HepG2 (cell line): ENCODE measurements around the gene LRIG1. TPM values are rescaled to one million over a fixed set of nuclear protein-coding genes. Genes with fewer than 3 reads are reported as not detected.

Experiments
- ATF3 ChIP-seq: sonication (generic); formaldehyde crosslinking; IDR thresholded peaks from 2 replicates; pipeline ENCODE4 v1.4.0; 2020; ENCODE audit warnings: missing genetic modification reagents
- GFI1 ChIP-seq: sonication (generic); formaldehyde crosslinking; IDR thresholded peaks from 2 replicates; pipeline ENCODE4 v1.5.0; 2020; ENCODE audit warnings: missing genetic modification reagents, mild to moderate bottlenecking, borderline replicate concordance
- HCFC1 ChIP-seq: fragments of 150-350 bp; IDR thresholded peaks from 2 replicates; pipeline ENCODE4 v1.6.1; 2014; ENCODE audit warnings: low read depth, low read length
- JUNB ChIP-seq: sonication (generic); formaldehyde crosslinking; IDR thresholded peaks from 2 replicates; pipeline ENCODE4 v1.8.0; 2022; ENCODE audit warnings: missing genetic modification reagents, mild to moderate bottlenecking, borderline replicate concordance
- KLF9 ChIP-seq: IDR thresholded peaks from 2 replicates; pipeline ENCODE4 v1.6.1; 2016; ENCODE audit warnings: low read depth
- LCORL ChIP-seq, 2 experiments: fragments of 450-650 bp in 1 of 2; sonication (generic) in 1 of 2; formaldehyde crosslinking in 1 of 2; IDR thresholded peaks; 2 replicates each; pipeline versions ENCODE4 v1.5.0 to v1.6.1; 2017 to 2020; ENCODE audit warnings: antibody characterized with exemption in 1 of 2, missing genetic modification reagents in 1 of 2
- POLR2A ChIP-seq, 2 experiments: IDR thresholded peaks; 2 replicates each; pipeline ENCODE4 v1.6.1; 2011; ENCODE audit warnings: low read depth in 2 of 2, low read length in 2 of 2, mild to moderate bottlenecking in 1 of 2, moderate library complexity in 1 of 2; ENCODE audit not compliant: insufficient read depth in 1 of 2
- SOX6 ChIP-seq, 2 experiments: fragments of 450-650 bp in 1 of 2; sonication (generic) in 1 of 2; formaldehyde crosslinking in 1 of 2; IDR thresholded peaks; 2 replicates each; pipeline versions ENCODE4 v1.4.0 to v1.6.1; 2017 to 2020; ENCODE audit warnings: antibody characterized with exemption in 1 of 2, mild to moderate bottlenecking in 1 of 2, missing genetic modification reagents in 1 of 2
- TBP ChIP-seq: sonication (generic); formaldehyde crosslinking; IDR thresholded peaks from 2 replicates; pipeline ENCODE4 v1.5.0; 2020; ENCODE audit warnings: missing genetic modification reagents
- ZNF577 ChIP-seq: sonication (generic); formaldehyde crosslinking; IDR thresholded peaks from 2 replicates; pipeline ENCODE4 v1.4.0; 2020; ENCODE audit warnings: mild to moderate bottlenecking, low read depth, missing genetic modification reagents, borderline replicate concordance
- ZNF609 ChIP-seq: sonication (generic); formaldehyde crosslinking; IDR thresholded peaks from 2 replicates; pipeline ENCODE4 v1.4.0; 2020; ENCODE audit warnings: mild to moderate bottlenecking, missing genetic modification reagents, borderline replicate concordance
- ZNF652 ChIP-seq: IDR thresholded peaks from 2 replicates; pipeline ENCODE4 v1.6.1; 2016; ENCODE audit warnings: low read depth, borderline replicate concordance
- ZUFSP ChIP-seq: sonication (generic); formaldehyde crosslinking; IDR thresholded peaks from 2 replicates; pipeline ENCODE4 v1.9.0; 2021; ENCODE audit warnings: missing genetic modification reagents, mild to moderate bottlenecking, borderline replicate concordance
- polyA plus RNA-seq, 8 experiments: library from polyadenylated mRNA; depleted of rRNA in 3 of 8; stranded (reverse) in 7 of 8; unstranded in 1 of 8; fragments of >200 nt; fragmentation: Illumina TruSeq in 4 of 8; extraction: Trizol in 4 of 8; gene quantifications; 2 replicates each; pipeline versions ENCODE4 v1.2.1 to v1.2.3, GENCODE V29; 2011 to 2016; ENCODE audit warnings: low read depth in 4 of 8, missing spikeins in 1 of 8, mixed read lengths in 1 of 8; ENCODE audit not compliant: insufficient read depth in 1 of 8
- total RNA-seq, 5 experiments: library from RNA; depleted of rRNA; stranded (reverse); fragments of >200 nt; fragmentation: Illumina TruSeq; extraction: Trizol; gene quantifications; 2 replicates each; pipeline ENCODE4 v1.2.3, GENCODE V29; 2016; ENCODE audit warnings: low read depth in 1 of 5
- TF ChIP-seq, protein P1 (sequence below): IDR thresholded peaks from 2 replicates; pipeline ENCODE4 v1.6.1; 2018; ENCODE audit warnings: missing genetic modification reagents, mild to moderate bottlenecking, missing compliant biosample characterization

Gene LRIG1
- total and polyA plus RNA-seq, 2 of the 13 experiments (the other 11 are each of a cell fraction or from before 2014, with no cell fraction given) = 17.8 to 24.8 TPM

DNA sequence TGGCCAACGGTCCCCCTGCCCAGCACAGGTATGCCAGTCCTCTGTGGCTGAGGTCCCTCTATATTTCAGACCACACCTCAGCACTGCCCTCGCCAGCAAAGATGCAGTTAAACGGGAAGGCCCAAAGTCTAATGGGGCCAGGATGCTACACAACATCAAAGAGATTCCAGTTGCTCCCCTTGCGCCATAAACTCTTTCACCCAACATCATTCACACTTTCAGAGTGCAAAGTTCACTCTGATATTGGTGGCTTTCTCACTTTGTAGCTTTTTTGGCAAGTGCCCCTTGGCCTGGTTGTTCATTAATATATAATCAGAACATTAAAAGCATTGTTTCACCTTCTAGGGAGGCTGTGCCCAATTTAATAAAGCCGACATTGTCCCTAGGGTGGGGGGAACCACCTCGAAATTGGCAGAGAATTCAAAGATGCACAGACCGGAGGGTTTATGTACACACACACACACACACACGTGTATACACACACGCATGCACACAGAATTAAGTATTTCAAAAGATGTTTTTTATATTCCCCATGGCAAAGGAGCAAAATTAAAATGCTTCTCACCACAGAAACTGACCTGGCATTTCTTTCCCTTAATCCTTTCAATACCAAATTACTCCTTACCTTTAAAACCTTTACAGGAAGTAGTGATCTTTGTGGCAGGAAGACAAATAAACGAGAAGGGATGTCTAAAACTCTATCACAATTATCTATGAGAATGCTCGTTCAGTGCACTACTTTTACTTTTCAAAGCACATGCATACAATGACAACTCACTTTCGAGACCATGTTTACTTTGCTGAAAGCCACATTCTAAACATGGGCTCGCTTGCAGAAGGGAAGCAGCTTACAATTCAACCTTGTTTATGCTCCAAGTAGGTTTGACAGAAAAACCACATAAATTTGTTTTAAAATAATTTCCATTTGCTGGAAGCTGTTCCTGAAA, 19.5 kb downstream of the LRIG1 start (continued):
- TF ChIP-seq ZNF609 (CRISPR knock-in tag) (peak; percentile 99), ZNF577 (CRISPR knock-in tag) (no peak), HCFC1 (0 out of 2 replicates have a peak, but pooled peaks have one; percentile 12), LCORL (IDR thresholded peaks at IDR 0.05) (peak; percentile 98), LCORL (CRISPR knock-in tag; IDR thresholded peaks at IDR 0.05) (peak; percentile 97), KLF9 (CRISPR knock-in tag) (peak; percentile 63; the same call in 1 of the 2 replicates), POLR2A (IDR thresholded peaks at IDR 0.05; ENCODE audit: insufficient read depth in 1 of 2, low read depth in 2 of 2, low read length in 2 of 2) (peak in 1 of 2 experiments; percentile 53; a peak in 1 of 4 replicates), GFI1 (CRISPR knock-in tag) (peak; percentile 91), SOX6 (IDR thresholded peaks at IDR 0.05) (no peak), SOX6 (CRISPR knock-in tag; IDR thresholded peaks at IDR 0.05) (peak; percentile 99), JUNB (peak; percentile 36; the same call in 1 of the 2 replicates), TBP (CRISPR knock-in tag) (no peak), ZUFSP (CRISPR knock-in tag) (no peak), ATF3 (peak; percentile 62), ZNF652 (CRISPR knock-in tag) (peak; percentile 99)
- TF ChIP-seq, protein P1, sequence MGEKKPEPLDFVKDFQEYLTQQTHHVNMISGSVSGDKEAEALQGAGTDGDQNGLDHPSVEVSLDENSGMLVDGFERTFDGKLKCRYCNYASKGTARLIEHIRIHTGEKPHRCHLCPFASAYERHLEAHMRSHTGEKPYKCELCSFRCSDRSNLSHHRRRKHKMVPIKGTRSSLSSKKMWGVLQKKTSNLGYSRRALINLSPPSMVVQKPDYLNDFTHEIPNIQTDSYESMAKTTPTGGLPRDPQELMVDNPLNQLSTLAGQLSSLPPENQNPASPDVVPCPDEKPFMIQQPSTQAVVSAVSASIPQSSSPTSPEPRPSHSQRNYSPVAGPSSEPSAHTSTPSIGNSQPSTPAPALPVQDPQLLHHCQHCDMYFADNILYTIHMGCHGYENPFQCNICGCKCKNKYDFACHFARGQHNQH (CRISPR knock-in tag) = peak; percentile 93; the same call in 1 of the 2 replicates
